HG03432 (cell line): ENCODE data around the gene OR10G7.
"Not testable (repeated sequence)": the region's sequence is repeated elsewhere in the genome, so short reads cannot be mapped to it uniquely, and the experiment has no call there.

Source experiments
- ATAC-seq: cut with Tn5 transposase; IDR thresholded peaks from one replicate; pipeline ENCODE4 v1.9.1; 2021; ENCODE audit warnings: mild to moderate bottlenecking, moderate library complexity; ENCODE audit not compliant: unreplicated experiment

The OR10G7 gene

DNA sequence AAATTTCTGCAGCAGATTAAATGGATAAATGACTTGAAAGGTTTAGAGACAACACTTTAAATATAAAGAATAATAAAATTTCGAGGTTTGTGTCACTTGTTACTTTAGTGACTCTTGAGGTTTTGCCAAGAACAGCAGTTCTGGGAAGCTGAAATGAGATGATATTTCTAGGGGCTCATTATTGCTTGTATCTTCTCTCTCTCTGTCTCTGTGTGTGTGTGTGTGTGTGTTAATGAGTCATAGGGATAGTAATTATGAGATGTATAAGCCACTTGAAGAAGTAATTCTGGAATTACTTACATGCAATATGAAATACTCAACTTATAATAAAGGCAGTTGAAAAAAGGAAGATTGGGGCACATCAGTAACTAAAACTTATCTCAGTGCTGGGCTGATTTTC is 9.6 kb upstream of the OR10G7 start:
- ATAC-seq, result no peak

DNA sequence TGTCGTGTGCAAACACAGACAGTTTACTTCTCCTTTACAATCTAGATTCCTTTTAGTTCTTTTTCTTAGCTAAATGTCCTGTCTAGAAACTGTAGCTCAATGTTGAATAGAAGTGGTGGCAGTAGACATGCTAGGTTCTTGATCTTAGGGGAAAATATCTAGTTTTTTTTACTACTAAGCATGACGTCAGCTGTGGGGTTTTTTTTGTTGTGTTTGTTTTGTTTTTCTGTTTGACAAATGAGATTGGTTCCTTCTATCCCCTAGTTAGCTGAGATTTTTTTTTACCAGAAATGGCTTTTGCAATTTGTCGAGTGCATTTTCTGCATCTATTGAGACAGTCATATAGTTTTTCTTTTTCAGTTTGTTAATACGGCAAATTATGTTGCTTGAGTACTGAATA is 2.3 kb upstream of the OR10G7 start:
- ATAC-seq, result no peak

DNA sequence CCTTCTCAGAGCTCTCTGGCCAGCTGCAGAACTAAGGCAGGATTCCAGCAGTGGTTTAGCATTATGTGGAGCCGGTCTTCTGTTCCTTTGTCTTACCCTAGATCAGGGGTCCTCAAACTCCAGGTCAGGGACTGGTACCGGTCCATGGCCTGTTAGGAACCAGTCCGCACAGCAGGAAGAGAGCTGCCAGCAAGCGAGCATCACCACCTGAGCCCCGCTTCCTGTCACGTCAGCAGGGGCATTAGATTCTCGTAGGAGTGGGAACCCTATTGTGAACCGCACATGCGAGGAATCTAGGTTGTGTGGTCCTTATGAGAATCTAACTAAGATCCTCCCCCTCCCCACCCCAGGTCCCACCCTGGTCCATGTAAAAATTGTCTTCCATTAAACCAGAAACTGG is 1.6 kb downstream of the OR10G7 start:
- ATAC-seq, result no peak

DNA sequence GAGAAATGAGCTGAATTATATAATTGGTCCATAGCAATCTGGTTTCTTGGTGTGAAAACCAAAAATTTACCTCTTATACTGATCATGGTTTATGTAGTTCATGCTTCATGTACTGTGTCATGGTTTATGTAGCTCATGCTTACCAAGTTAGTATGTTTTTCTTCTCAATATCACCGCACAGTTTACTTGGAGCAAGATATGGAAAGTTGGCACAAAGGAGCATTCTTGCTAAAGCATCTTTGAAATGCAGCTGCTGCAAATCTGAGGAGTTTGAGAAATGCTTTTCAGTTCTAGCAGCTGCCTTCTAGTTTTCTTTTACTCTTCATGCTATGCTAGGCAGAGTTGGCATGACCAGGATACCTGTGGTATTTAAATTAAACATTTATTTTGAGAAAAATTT is 4.5 kb downstream of the OR10G7 start:
- ATAC-seq, result no peak

DNA sequence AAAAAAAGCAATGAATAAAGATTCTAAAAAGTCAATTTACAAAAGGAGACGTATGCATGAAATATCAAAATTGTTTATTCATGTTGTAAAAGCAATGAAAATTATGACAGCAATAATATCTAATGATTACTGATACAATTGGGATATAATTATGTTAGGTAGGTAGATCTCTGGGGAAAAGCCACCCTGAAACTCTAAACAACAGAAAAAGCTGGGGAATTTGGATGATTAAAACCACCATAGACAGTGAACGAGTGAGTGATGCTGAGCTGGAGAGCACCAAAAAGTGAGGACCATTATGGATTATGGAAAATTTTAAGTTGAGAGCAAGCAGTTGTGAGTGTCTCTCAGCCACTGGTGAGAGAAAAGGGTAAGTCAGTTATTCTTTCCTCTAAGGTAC is 14.6 kb downstream of the OR10G7 start, which contains the start of gene OR10G8:
Gene OR10G8, plus strand, starts transcription at position 301 of the 400 bp plus-strand sequence. CDS start 2,825 bp downstream, outside the sequence.
- no peak for ATAC-seq

DNA sequence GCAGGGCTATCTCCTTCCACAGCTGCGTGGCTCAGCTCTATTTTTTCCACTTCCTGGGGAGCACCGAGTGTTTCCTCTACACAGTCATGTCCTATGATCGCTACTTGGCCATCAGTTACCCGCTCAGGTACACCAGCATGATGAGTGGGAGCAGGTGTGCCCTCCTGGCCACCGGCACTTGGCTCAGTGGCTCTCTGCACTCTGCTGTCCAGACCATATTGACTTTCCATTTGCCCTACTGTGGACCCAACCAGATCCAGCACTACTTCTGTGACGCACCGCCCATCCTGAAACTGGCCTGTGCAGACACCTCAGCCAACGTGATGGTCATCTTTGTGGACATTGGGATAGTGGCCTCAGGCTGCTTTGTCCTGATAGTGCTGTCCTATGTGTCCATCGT is 25.3 kb downstream of the OR10G7 start:
- ATAC-seq, result not testable (repeated sequence)

DNA sequence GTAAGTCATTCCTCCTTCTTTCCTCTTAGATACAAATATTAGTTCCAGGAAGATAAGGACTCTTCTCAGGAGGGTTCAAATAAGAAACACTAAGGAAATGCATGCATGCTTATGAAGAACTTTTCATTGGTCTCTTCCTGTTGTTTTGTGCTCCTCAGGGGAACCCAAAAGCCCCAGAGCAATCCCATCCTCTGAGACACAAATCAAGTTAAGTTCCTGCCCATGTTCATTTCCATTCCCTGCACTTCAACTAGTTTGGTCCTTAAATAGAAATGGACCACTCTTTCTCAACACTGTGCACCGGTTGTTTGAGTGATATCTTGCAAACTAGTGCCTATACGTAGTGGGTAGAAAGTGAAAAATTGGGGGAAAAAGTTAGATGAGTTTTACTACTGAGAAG is 28.4 kb downstream of the OR10G7 start, which contains the start of gene OR10G4:
Gene OR10G4, plus strand, starts transcription at position 301 of the 400 bp plus-strand sequence. CDS start 2,578 bp downstream, outside the sequence.
- ATAC-seq, result no peak

DNA sequence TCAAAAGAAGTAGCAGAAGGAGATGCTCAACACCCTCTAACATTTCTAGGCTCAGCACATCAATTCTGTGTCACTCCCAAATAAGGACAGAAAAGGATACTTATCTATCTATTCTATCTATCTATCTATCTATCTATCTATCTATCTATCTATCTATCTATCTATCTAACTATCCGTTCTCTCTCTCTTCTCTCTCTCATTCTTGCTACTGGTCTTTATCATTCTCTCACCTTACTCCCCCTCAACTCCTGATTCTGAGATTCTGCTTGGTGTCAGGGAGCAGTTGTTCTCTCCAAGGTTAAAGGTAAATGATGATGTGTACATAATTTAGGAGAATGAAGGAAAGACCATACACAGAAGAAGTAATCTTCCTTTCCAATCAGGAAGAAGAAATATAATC is 46.0 kb downstream of the OR10G7 start, which contains the start of gene OR10G6:
Gene OR10G6, minus strand, starts transcription at position 43 of the 400 bp plus-strand sequence. Its CDS starts 0 bp downstream, at position 43.
- no peak for ATAC-seq
